Left hindlimb (tissue), 1 donor: ENCODE measurements around the gene SUPT4H1.
"Not testable (repeated sequence)": the region's sequence is repeated elsewhere in the genome, so short reads cannot be mapped to it uniquely, and the experiment has no call there.

Experiments
- DNase-seq: peaks from one replicate; pipeline ENCODE4 v3.0.0-alpha.2; 2018

SUPT4H1 gene

GRCh38 chr17:58351831-58352595 lies at the start of gene SUPT4H1:
TSS of gene SUPT4H1 (minus strand) at chr17:58352201. CDS start at chr17:58352135, 66 bp downstream.
- peak; percentile 93 for DNase-seq

DNA sequence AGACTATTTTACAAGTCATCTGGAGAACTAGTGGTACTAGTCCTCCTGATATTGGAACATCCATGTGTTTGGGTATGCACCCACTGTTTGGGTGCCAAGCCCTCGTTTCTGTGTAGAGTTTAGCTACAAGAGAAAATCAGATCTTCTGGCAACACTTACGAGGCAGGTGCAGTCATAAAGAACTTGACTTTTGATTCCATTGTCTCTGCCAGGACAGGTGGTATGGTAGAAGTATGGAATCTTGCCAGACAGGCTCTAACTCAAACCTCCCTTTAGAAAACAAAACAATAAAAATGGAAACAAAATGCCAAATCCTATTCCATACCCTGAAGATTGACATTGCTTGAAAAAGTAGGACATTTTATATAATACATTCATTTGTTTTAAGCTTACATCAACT lies 49.3 kb upstream of the SUPT4H1 start:
- no peak for DNase-seq

DNA sequence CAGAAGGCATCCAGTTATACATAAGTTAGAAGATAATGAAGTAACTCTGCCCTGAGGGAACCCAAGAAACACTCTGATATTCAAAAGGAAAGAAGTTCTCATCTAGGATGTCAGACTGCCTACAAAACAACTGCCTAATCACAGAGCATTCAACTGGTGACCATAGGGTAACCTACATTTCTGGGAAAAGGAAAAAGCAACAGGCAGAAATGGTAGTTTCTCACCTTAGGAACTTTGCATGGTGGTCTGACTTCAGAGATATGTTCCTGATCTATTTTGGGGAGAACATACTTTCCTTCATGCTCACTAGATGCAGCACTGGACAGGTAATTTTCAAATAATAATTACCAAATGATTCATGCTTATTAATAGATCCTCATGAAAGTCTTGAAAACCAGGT lies 48.8 kb upstream of the SUPT4H1 start:
- no peak for DNase-seq

DNA sequence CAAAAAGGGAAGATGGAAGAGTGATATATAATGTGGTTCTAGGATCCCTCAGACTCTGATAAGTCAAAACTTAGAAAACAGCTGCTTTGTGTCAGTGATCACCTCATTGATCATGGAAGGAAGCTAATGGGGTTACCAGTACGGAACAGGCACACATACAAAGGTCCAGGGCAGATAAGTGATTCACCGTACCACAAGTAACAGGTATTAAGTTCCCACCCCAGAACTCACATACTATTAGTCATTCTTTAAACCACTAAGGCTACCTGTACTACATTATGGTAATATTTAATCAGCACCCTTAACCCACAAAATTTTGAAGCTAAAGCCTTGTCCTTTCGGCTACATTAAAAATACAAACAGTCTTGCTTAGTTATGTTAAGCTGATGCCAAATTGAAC lies 48.0 kb upstream of the SUPT4H1 start:
- DNase-seq = no peak

- DNase-seq = no peak
These were observed 46.7 kb upstream of the SUPT4H1 start for GRCh38 chr17:58398574-58399266.

DNA sequence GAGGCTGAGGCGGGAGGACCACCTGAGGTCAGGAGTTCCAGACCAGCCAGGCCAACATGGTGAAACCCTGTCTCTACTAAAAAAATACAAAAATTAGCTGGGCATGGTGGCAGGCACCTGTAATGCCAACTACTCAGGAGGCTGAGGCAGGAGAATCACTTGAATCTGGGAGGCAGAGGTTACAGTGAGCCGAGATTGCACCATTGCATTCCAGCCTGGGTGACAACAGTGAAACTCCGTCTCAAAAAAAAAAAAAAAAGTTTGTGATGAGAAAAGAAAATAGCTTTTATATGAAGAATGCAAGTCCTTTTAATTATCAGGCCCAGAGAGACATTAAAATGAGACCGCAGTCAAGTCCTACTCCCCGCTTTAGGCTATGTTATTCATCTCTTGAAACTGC lies 45.4 kb upstream of the SUPT4H1 start:
- not testable (repeated sequence) for DNase-seq

- no peak for DNase-seq
These were observed 44.2 kb upstream of the SUPT4H1 start for GRCh38 chr17:58396173-58396572.

DNA sequence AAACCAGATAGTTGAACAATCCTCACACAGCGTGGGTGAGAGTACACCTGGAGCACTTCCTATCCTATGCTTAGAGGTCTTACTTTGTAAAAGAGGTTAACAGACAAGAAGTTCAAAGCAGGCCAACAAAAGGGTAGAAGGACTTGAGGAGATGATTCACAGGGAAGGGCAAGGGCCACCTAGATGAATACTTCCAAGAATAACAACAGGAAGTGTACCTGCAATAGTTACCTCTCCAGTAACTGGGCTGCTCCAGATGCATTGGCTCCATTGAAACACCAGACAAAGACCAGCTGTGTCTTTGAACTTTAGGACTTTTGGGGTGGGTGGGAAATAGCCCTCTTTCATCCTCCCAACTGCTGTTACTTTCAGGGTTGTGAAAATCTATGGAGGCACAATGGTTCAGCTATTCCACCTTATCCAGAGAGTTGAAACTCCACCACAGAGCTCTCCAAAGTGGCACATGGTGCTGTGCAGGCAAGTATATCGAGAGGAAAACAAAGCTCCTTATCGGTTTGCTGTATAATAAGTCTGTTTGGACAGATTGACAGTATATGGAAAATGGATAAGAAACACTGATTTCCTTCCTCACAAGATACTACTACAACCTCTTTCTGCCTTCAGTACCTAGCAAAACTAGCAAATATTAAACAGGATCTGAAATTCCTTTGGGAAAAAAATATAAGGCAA lies 42.7 kb upstream of the SUPT4H1 start:
- DNase-seq = no peak

- DNase-seq = no peak
These were observed 39.4 kb upstream of the SUPT4H1 start for GRCh38 chr17:58391302-58391984.

DNA sequence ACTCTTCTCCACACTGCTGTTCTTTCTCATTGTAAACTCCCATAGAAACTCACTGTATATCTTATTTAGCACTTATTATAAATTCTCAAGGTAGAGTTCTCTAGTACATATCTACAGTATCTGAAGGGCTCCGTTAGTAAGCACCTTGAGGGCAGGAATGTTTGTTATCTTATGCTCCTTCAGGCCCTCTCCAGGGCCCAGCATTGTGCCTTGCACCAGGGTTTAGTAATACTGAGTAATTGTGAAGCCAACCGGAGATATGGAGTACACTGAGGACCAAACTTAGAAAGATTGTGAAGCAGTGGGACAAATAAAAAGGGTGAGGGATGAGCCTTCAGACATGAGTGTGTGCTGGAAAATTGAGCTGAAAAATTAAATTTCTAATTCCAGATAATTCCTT lies 38.9 kb upstream of the SUPT4H1 start:
- no peak for DNase-seq

DNA sequence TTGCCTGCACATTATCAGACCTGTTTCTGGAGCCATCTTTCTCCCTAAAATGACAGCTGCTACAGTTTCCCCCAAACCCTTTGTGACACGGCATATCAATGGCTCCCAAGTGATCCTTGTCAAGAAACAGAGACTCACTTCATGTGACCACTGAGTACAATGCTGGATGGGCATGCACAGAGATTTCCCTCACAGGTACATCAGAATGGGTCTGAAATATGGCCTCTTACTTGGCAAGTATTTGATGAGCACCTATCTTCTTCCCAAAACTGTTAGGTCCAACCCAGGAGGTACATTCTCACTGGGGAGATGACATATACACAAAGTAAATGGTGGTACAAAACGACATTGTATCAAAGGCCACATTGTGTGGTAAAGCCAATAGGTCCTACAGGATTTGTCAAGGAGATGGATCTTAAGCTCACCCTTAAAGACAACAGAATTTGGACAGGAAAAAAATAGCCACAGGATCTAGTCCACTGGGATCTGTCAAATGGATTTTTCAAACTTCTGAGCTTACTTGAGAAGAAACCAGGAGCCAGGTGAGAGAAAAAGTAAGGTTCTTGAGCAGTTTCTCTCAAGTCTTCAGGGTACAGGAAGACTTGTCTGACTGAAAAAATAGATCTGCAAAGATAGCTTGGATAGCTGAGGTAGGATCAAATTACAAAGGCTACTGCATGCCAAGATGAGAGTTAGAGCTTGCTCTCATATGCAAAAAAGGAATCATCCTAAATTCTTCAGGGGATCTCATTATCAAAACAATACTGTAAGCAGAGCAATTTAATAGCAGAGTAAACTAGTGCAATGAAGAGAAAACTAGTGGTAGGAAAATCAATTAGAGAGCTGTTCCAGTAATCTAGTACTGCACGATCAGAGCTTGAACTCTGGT lies 36.5 kb upstream of the SUPT4H1 start:
- no peak for DNase-seq

DNA sequence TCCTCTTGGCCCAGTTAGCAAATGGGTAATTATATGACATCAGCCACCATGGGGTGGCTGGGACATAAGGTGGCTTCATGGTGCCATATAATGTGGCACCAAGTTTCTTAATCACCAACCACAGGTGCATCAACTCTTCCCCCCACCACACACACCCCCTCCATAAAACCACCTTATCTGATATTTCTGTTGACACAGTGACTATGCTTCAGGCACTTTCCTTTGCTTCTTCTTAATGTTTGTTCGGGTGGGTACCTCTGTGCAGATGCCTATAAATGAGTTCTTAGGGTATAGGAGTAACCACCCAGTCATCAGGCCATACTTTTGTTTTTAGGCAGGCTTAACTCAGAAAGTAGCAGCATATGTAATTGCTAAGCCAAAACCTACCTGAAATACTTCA lies 35.8 kb upstream of the SUPT4H1 start:
- no peak for DNase-seq

DNA sequence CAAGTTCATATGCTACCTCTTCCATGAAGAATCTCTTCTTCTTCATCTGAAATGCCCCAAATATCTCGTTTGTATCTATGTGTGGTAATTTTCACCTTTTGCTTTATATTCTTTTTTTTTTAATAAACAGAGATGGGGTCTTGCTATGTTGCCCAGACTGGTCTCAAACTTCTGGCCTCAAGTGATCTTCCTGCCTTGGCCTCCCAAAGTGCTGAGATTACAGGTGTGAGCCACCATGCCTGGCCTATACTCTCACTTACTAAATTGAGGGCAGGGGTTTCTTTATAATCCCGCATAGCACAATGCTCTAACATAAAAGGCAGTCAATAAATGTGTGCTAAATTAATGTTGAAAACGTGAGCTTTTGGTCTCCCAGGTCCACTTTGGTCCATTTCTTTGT lies 34.7 kb upstream of the SUPT4H1 start:
- no peak for DNase-seq

DNA sequence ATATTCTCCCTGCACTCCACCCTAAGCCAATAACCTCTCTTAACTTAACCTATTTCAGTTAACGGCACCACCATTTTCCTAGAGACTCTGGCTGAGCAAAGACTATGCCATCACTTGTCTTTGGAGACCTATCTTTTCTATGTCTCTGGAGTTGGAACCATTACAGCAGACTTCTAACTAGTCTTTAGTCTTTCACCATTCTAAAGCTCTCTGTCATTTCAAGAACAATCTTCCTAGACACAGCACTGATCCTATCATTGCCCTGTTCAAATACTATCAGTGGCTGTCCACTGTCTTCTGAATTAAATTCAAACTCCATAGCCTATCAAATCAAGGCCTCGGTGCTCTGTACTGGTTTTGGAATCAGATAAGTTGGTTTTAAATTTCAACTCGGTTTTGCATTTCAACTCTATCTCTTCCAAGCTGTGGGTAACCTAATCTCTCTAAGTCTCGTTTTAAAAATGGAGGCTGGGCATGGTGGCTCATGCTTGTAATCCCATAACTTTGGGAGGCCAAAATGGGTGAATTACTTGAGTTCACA lies 33.4 kb upstream of the SUPT4H1 start:
- no peak for DNase-seq

- DNase-seq = no peak
These were observed 32.9 kb upstream of the SUPT4H1 start for GRCh38 chr17:58384897-58385296.

- no peak for DNase-seq
These were observed 32.0 kb upstream of the SUPT4H1 start for GRCh38 chr17:58383892-58384462.

DNA sequence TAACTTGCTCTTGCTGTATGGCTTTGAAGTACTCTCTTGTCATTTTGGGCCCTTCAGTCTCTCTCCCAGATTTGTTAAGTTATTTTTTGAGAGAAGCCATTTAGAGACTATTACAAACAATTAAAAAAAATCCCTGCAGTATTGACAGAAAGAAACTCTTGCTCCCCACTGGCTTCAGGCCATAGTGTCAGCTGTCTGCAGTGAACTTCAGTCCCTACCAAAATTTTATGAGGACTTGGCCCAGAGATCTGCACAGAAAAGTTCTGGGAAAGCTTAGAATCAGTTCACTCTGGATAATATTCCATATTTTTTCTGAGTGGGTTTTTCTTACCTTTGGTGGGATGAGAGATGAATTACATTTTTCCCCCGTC lies 30.9 kb upstream of the SUPT4H1 start:
- no peak for DNase-seq

DNA sequence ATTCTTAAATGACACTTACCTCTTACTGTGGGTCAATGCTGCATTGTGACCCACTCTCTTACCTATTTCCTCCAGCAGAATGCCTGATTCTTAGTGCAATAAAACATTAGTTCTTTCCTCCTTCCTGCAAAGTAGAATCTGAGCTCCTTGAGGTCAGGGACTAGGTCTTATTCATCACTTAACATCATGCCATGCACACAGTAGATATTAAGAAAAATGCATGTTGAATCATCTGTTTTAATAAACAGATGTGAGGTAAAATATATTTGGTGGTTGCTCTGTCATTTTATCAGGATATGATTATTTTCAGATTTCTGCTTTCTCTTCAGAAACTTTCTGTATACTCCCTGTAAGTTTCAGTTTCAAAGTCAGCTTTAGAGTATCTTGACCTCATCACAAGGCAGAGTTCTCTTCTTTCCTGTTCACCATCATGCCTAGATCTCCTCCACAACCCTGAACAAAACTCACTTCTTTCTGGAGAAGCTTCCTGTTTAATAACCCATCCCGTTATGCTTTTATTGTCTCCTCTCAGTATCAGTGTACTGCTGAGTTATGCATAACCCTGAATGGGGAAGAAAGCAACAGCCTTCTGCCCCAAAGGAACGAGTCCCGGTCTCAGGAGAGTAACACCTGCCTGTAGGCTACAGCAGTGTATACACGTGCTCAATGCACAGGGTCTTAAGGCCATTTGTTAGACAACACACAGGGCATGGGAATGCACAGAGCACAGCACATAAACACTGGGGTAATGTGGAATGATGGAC lies 30.3 kb upstream of the SUPT4H1 start:
- DNase-seq = no peak

- peak; percentile 47 for DNase-seq
These were observed 29.4 kb upstream of the SUPT4H1 start for GRCh38 chr17:58381124-58382035.
